HEK293T (cell line): ENCODE results near the gene PSIP1.

ENCODE experiments used
- CTCF ChIA-PET: fragments of 350-600 bp; formaldehyde crosslinking; extraction: SDS; loops from one replicate; lab custom pipeline; 2021; ENCODE audit warnings: antibody characterized with exemption, inconsistent platforms; lab: Yijun Ruan, JAX
- POLR2A ChIA-PET: fragments of 350-600 bp; formaldehyde crosslinking; extraction: SDS; loops from one replicate; lab custom pipeline; 2020; ENCODE audit warnings: antibody characterized with exemption, inconsistent platforms; lab: Yijun Ruan, JAX
- DNase-seq: peaks from one replicate; pipeline ENCODE4 v3.0.0; 2012; ENCODE audit warnings: mixed read lengths; ENCODE audit errors: extremely low spot score
- BHLHE40 ChIP-seq: fragments of 450-650 bp; IDR thresholded peaks from 2 replicates; pipeline ENCODE4 v1.6.1; 2016; ENCODE audit warnings: mild to moderate bottlenecking, moderate library complexity, borderline replicate concordance
- CTBP1 ChIP-seq: fragments of 450-650 bp; IDR thresholded peaks from 2 replicates; pipeline ENCODE4 v1.6.1; 2016; ENCODE audit warnings: borderline replicate concordance
- ELF4 ChIP-seq: fragments of 450-650 bp; IDR thresholded peaks from 2 replicates; pipeline ENCODE4 v1.6.1; 2017; ENCODE audit warnings: antibody characterized with exemption
- FOXA1 ChIP-seq: fragments of 450-650 bp; IDR thresholded peaks from 2 replicates; pipeline ENCODE4 v1.6.1; 2016; ENCODE audit warnings: mild to moderate bottlenecking
- FOXK2 ChIP-seq: fragments of 450-650 bp; IDR thresholded peaks from 2 replicates; pipeline ENCODE4 v1.6.1; 2016; ENCODE audit warnings: mild to moderate bottlenecking
- FOXM1 ChIP-seq: fragments of 450-650 bp; IDR thresholded peaks from 2 replicates; pipeline ENCODE4 v1.6.1; 2017; ENCODE audit warnings: mild to moderate bottlenecking, borderline replicate concordance
- HDGF ChIP-seq: fragments of 450-650 bp; IDR thresholded peaks from 2 replicates; pipeline ENCODE4 v1.6.1; 2017; ENCODE audit warnings: antibody characterized with exemption, borderline replicate concordance
- L3MBTL2 ChIP-seq: fragments of 450-650 bp; conservative IDR thresholded peaks from 2 replicates; pipeline ENCODE4 v1.6.1; 2016; ENCODE audit warnings: mild to moderate bottlenecking
- LEF1 ChIP-seq: fragments of 450-650 bp; IDR thresholded peaks from 2 replicates; pipeline ENCODE4 v1.6.1; 2017; ENCODE audit warnings: mild to moderate bottlenecking, borderline replicate concordance
- NFRKB ChIP-seq: fragments of 450-650 bp; IDR thresholded peaks from 2 replicates; pipeline ENCODE4 v1.6.1; 2016; ENCODE audit warnings: mild to moderate bottlenecking, moderate library complexity
- PKNOX1 ChIP-seq: fragments of 450-650 bp; IDR thresholded peaks from 2 replicates; pipeline ENCODE4 v1.6.1; 2016
- SP1 ChIP-seq: fragments of 450-650 bp; IDR thresholded peaks from 2 replicates; pipeline ENCODE4 v1.6.1; 2017
- SUZ12 ChIP-seq: fragments of 450-650 bp; IDR thresholded peaks from 2 replicates; pipeline ENCODE4 v1.6.1; 2016; ENCODE audit warnings: mild to moderate bottlenecking
- TARDBP ChIP-seq: fragments of 450-650 bp; IDR thresholded peaks from 2 replicates; pipeline ENCODE4 v1.6.1; 2016
- ZNF384 ChIP-seq: fragments of 450-650 bp; IDR thresholded peaks from 2 replicates; pipeline ENCODE4 v1.6.1; 2016

Gene PSIP1

GRCh38 chr9:15501179-15501578 lies 9.6 kb downstream of the PSIP1 start:
- POLR2A ChIA-PET, result no interaction called here

DNA sequence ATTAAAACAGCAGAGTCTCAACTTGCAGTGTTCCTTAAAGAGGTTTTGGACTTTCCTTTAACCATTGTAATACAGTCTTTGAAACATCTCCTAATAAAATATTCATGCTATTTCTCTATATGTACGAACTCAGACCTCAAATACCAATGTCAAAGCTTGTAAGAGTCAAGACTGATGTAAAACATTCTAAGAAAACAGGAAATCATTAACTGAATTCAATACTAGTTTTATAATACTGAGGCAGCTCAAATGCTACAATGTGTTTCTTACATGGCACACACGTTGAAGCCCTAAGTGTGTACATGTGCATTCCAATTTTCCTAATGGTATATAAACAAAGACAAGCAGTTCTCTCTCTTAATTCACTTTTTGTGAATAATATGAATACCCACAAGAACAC lies 11.6 kb downstream of the PSIP1 start:
- no peak for DNase-seq
- no peak for TF ChIP-seq FOXK2
- POLR2A ChIA-PET, result no interaction called here
- CTCF ChIA-PET, result no interaction called here

More at GRCh38 chr9:15501179-15501578, 9.6 kb downstream of the PSIP1 start:
- TF ChIP-seq PKNOX1, result no peak
- no peak for TF ChIP-seq FOXA1
- TF ChIP-seq FOXM1, result no peak
- no peak for TF ChIP-seq ZNF384
- no peak for TF ChIP-seq CTBP1
- TF ChIP-seq FOXK2, result no peak
- TF ChIP-seq ELF4, result no peak
- TF ChIP-seq L3MBTL2, result no peak
- TF ChIP-seq NFRKB, result no peak
- no peak for TF ChIP-seq SUZ12
- TF ChIP-seq LEF1, result no peak
- no peak for TF ChIP-seq HDGF
- no peak for DNase-seq
- CTCF ChIA-PET, result interaction anchor here (0.7 kb wide), 1 partner anchor 210 kb away, joined by 3 read pairs; no protein-coding TSS in a partner anchor

- no peak for TF ChIP-seq SUZ12
- no peak for TF ChIP-seq ZNF384
- TF ChIP-seq FOXM1, result no peak
- DNase-seq, result no peak
- POLR2A ChIA-PET, result no interaction called here
- CTCF ChIA-PET, result no interaction called here
Measured at GRCh38 chr9:15498246-15498995, 12.3 kb downstream of the PSIP1 start.

DNA sequence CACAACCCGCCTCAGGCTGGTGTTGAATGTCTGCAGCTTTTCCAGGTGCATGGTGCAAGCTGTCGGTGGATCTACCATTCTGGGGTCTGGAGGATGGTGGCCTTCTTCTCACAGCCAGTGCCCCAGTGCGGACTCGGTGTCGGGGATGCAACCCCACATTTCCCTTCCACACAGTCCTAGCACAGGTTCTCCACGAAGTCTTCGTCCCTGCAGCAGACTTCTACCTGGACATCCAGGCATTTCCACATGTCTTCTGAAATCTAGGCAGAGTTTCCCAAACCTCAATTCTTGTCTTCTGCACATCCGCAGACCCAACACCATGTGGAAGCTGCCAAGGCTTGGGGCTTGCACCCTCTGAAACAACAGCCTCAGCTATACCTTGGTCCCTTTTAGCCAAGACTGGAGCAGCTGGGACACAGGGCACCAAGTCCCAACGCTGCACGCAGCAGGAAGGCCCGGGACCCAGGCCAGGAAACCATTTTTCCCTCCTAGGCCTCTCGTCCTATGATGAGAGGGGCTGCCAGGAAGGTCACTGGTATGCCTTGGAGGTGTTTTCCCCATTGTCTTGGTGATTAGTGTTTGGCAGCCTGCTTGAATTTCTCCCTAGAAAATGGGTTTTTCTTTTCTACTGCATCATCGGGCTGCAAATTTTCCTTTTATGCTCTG lies 18.2 kb downstream of the PSIP1 start:
- CTCF ChIA-PET, result no interaction called here
- TF ChIP-seq LEF1 (no peak), TARDBP (no peak), L3MBTL2 (no peak), FOXM1 (no peak), ZNF384 (no peak), HDGF (no peak), FOXK2 (no peak), BHLHE40 (no peak)
- POLR2A ChIA-PET, result no interaction called here
- DNase-seq, result no peak

GRCh38 chr9:15491950-15492349 lies 18.8 kb downstream of the PSIP1 start:
- POLR2A ChIA-PET, result no interaction called here
- CTCF ChIA-PET, result no interaction called here
- DNase-seq, result no peak
- TF ChIP-seq L3MBTL2 (no peak), FOXK2 (no peak), PKNOX1 (no peak), CTBP1 (no peak), NFRKB (no peak), BHLHE40 (no peak)

DNA sequence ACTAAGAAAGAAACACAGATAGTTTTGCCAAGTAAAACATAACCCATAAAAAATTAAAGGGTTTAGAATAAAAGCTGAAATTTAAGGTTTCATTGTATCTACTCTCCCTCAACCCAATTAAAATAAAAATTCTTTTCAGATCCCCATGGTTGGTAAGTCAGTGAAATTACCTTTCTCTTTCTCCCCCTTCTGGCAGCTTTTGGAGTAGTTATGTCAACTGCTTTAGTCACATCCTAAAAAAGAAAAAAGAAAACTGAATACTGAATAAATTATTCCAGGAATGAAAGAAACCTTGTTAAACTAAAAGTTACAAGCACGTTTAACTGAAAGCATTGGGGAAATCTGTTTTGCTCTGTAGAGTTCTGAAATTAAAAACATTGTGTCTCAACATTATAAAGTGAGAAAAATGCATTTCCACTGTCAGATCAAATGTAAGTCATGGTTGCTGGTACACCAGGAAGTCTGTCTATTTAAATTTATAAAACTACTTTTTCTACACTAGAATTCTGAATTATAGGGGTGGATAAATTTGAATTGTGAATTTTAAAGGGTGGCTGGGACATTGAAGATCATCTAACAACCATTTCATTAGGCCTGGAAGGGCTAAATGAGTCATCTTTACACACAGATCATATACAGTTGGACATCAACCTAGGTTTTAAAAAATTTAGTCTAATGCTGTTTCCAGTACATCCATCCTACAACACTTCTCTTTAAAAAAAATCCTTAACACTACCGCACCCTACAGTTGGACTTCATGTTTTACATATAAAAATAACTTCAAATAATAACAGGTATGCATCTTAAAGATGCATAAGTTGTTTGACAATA lies 24.7 kb downstream of the PSIP1 start:
- CTCF ChIA-PET, result no interaction called here
- DNase-seq, result no peak
- no peak for TF ChIP-seq BHLHE40
- TF ChIP-seq NFRKB, result no peak
- TF ChIP-seq FOXA1, result no peak
- no peak for TF ChIP-seq ELF4
- TF ChIP-seq TARDBP, result no peak
- TF ChIP-seq SUZ12, result no peak
- TF ChIP-seq ZNF384, result no peak
- TF ChIP-seq PKNOX1, result no peak
- TF ChIP-seq CTBP1, result no peak
- TF ChIP-seq FOXM1, result no peak
- TF ChIP-seq HDGF, result no peak
- no peak for TF ChIP-seq SP1
- POLR2A ChIA-PET, result no interaction called here
